HG02610 (cell line): ENCODE measurements around the gene ITIH2.
"Not testable (repeated sequence)": the region's sequence is repeated elsewhere in the genome, so short reads cannot be mapped to it uniquely, and the experiment has no call there.

Experiments
- ATAC-seq: cut with Tn5 transposase; IDR thresholded peaks from one replicate; pipeline ENCODE4 v1.9.1; 2021; ENCODE audit warnings: mild to moderate bottlenecking, moderate library complexity; ENCODE audit not compliant: unreplicated experiment

Gene ITIH2, protein sequence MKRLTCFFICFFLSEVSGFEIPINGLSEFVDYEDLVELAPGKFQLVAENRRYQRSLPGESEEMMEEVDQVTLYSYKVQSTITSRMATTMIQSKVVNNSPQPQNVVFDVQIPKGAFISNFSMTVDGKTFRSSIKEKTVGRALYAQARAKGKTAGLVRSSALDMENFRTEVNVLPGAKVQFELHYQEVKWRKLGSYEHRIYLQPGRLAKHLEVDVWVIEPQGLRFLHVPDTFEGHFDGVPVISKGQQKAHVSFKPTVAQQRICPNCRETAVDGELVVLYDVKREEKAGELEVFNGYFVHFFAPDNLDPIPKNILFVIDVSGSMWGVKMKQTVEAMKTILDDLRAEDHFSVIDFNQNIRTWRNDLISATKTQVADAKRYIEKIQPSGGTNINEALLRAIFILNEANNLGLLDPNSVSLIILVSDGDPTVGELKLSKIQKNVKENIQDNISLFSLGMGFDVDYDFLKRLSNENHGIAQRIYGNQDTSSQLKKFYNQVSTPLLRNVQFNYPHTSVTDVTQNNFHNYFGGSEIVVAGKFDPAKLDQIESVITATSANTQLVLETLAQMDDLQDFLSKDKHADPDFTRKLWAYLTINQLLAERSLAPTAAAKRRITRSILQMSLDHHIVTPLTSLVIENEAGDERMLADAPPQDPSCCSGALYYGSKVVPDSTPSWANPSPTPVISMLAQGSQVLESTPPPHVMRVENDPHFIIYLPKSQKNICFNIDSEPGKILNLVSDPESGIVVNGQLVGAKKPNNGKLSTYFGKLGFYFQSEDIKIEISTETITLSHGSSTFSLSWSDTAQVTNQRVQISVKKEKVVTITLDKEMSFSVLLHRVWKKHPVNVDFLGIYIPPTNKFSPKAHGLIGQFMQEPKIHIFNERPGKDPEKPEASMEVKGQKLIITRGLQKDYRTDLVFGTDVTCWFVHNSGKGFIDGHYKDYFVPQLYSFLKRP

DNA sequence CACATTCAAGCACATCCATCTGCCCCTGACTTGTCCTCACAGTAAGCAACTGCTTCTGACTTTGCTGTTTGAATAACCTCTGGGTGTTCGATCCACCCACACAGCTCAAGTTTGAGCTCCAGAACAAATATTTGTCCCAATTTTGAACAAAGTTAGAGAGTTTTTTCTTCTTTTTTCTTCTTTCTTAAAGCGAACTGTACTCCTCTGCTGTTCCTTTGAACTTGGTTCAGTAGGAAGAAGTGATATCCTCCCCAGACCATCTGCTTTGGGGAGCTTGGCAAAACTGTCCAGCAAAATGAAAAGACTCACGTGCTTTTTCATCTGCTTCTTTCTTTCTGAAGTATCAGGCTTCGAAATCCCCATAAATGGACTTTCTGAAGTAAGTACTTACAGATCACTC, at the start of gene ITIH2:
TSS of gene ITIH2 (plus strand) at position 177 of the 400 bp plus-strand sequence. CDS start at position 296, 119 bp downstream.
- no peak for ATAC-seq

DNA sequence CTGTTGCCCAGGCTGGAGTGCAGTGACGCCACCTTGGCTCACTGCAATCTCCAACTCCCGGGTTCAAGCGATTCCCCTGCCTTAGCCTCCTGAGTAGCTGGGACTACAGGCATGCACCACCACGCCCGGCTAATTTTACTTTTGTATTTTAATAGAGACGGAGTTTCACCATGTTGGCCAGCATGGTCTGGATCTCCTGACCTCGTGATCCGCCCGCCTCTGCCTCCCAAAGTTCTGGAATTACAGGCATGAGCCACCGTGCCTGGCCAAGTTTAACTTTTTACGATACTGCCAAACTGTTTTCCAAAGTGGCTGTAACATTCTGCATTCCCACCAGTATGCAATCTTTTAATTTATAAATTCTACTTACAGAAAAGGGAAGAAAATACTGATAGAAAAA, 46.0 kb upstream of the ITIH2 start:
- ATAC-seq = not testable (repeated sequence)

DNA sequence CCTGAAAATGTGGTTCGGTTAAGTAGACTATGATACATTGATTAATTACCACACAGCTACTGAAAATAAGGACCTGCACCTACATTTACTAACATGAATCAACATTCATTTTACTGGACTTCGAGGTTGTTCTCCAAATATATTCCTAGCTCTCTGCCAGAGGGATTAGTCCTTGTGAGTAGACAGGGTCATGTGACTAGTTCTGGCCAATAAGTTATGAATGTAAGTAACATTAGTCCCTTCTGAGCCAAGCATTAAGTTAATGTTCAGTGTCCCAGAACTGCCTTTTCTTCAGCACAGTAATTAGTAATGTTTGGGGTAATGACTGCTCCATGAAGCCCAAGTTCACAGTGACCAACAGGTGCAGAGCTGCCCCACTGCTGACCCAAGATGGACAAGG, 45.6 kb upstream of the ITIH2 start:
- ATAC-seq = no peak

DNA sequence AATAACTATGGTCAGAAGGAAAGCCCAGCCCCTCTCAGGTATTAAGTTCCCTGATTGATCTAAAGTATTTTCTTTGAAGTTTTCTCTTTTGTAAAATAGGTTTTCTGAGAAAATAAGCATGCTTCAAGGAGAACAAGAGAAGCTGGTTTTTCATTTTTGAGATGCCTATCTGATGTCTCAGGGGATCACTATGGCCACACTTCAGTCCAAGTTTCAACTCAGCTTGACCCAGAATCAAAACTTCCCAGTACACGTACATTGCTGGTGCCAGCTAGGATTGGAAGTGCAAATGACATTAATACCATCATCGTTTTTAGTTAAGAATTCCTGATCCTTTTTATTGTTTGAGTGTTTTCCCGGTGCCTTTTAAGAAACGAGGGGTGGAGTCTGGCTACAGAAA, 43.6 kb upstream of the ITIH2 start:
- ATAC-seq = no peak

DNA sequence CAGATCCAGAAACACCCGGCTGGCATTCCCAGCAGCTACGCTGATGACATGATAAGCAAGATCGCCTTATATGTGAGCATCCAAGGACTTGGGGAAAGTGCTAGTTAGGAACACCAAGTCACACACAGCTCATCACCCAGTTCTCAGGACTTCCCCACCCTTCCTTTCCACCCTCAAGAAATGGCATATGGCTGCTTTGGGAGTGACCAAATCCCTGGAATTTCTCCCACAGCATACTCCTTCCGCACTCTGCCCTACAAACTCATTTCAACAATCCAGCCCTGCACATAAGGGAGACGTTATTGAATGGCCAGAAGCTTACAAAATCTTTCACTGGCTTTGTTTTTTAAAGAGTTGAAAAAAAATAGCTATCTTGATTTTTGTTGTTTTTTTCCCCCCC, 40.6 kb upstream of the ITIH2 start:
- ATAC-seq = no peak

DNA sequence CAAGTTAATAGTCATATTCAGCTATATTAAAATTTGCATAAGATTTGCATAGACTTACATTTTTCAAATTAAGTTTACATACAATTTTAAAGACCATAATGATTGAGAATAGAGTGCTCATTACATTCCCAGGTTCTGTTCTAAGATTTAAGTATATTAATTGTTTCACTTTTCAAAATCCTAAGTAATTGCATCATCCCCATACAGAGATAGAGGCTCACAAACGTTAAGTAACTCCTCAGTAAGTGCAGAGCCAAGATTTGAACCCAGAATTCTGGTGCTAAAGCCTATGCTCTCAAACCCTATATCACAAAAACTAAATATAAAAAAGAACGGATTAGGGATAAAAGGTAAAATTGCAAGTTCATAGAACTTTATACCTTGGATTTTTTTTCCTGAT, 38.4 kb upstream of the ITIH2 start:
- ATAC-seq = no peak

DNA sequence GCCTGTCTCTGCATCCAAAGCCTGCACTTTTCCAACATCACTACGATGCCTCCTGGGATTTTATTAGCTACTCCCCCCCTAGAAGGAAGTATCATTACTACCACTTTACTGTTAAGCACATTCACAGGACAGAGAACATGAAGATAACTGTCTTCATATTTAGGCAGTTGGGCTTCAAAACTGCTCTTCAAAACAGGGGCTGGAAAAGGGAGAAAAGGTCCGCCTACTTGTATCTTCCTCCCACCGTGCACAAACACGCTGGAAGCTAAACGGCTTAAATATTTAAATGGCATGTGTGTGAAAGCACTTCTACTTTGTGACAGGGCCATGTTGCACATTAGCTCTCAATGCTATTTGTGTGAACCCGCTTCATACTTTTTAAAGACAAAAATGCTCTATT, 37.3 kb upstream of the ITIH2 start:
- ATAC-seq = no peak

DNA sequence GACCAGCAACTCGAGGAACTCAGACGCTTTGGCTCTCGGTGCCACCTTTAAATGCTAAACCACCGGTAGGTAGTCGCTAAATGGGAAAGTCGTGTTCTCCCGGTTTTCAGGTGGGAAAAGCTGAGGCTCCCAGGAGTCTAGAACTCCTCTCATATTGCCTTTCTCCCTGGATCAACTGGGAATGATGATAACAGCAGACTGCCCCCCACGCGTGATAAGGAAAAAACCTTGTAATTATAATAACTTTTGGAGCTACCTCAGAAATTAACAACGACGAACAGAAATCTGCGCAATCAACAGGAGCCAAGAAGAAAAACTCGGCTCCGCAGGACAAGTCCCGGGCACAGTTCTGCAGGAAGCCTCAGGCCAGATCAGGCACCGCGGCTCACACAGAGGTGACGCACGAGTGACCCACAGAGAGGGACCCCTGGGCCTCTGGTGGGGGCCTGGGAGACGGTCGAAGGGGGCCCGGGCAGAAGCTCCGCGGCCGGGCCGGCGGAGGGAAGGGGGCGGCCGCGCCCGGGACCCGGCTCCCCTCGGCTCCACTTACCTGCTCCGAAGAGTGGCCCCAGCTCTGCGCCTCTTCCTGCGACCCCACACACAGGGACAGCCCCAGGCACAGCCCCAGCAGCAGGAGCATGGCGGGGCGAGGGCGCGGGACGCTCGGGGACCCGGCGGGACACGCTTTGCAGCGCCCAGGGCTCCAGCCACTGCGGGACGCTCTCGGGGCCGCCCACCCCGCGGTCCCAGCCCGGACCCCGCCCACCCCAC, 36.7 kb upstream of the ITIH2 start, which contains the start of gene ITIH5:
TSS of gene ITIH5 (minus strand) at position 714 of the 771 bp plus-strand sequence. CDS start at position 640, 74 bp downstream.
- no peak for ATAC-seq

DNA sequence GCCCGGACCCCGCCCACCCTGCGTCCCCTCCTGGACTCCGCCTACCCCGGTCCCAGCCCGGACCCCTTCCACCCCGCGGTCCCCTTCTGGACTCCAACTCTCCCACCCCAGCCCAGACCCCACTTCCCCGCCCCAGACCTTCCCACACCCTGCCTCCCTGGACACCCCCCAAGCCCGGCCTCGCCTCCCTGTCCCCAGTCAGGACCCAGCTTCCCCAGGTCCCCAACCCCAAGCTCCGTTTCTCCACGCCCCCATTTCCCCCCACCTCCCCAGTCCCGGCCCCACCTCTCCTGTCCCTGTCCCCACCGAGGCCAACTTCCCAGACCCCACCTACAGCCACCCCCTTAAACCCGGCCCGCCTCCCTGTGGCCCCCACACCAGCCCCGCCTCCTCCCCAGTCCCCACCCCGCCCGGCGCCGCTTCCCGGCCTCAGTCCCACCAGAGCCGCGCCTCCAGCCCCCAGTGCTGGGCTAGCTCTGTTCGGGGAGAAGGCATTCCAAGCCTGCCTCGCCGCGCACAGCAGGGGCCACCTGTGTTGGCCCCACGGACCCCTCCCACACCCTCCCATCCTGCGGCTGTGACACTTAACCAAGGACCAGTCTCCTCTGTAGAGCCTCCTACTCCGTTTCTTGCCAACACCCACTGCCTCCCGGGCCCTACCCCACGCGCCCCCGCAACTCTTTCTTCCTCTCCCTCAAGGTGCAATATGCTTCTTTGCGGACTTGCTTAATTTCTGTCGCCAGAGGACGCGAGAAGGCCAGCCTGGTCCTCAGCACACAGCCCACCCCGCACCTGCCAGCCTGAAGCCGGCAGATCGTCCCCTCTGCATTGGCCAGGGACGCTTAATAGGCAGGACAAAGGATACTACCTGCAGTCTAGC, 35.6 kb upstream of the ITIH2 start:
- ATAC-seq = no peak

DNA sequence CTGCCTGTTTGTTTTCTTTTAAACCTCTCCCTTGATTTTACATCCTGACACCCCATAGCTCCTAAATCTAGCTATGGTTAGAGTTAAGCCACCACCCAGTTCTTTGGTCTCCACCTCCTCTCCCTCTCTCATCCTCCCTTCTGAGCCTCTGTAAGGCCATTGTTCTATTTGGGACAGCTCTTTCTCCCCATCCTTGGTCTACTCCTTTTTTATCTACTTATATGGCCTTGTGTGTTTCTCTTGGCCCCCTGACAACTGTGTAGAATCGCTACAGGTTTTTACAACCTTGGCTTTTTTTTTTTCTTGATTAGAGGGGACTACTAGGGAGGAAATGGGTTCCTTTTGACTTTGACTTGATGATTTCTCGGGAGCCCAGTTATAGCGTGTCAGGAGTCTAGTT, 33.0 kb upstream of the ITIH2 start:
- no peak for ATAC-seq

DNA sequence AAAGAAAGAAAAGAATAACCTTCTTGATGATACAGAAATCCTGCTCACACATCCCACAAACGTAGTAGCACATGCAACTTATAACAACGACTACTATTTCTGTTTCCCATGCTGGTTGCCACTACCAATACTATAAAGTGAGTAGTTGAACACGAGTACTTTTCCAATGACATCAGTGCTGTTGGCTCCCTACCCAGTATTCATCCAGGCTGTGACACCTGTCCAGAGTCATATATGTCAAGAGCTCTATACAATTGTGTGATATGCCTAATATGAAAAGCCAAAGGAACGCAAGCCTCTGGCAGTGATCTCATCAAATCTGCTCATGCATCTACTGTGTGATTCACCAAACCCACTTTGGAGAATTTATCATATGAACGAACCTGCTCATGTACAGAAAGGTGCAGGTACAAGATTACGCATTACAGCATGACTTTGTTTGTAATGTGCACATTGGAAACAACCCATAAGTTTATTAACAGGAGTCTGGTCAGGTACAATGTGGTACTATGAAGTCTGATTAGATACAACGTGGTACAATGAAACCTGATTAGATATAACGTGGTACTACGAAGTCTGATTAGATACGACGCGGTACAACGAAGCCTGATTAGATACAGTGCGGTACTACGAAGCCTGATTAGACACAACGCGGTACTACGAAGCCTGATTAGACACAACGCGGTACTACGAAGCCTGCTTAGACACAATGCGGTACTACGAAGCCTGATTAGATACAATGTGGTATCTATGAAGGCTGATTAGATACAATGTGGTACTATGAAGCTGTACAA, 30.6 kb upstream of the ITIH2 start:
- ATAC-seq = no peak

DNA sequence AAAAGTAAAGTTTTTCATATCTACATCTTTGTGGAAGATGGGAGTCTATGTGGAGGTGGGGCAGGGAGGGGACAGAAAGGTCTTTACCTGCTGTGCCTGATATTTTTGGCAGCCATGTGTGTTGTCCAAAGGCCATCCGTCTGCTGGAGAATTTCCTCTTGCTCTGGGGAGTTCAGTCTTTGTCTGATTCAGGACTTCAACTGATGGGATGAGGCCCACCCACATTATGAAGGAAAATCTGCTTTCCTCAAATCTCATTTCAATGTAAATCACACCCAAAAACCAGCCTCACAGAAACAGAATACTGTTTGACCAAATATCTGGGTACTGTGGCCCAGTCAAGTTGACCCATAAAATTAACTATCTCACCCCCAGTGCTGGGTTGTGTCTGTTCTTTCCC, 23.9 kb upstream of the ITIH2 start:
- ATAC-seq = no peak

DNA sequence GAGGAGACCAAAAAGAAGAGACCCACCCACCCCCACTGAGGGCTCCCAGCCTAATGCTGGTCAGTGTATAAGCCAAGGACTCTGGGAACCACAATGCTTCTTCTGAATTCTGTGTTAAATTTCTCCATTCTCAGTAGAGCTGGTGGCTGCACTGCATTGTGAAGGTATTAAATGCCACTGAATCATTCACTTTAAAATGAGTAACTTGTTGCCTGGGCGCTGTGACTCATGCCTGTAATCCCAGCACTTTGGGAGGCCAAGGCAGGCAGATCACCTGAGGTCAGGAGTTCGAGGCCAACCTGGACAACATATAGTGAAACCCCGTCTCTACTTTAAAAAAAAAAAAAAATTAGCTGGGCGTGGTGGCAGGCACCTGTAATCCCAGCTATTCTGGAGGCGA, 23.0 kb upstream of the ITIH2 start:
- ATAC-seq = not testable (repeated sequence)

DNA sequence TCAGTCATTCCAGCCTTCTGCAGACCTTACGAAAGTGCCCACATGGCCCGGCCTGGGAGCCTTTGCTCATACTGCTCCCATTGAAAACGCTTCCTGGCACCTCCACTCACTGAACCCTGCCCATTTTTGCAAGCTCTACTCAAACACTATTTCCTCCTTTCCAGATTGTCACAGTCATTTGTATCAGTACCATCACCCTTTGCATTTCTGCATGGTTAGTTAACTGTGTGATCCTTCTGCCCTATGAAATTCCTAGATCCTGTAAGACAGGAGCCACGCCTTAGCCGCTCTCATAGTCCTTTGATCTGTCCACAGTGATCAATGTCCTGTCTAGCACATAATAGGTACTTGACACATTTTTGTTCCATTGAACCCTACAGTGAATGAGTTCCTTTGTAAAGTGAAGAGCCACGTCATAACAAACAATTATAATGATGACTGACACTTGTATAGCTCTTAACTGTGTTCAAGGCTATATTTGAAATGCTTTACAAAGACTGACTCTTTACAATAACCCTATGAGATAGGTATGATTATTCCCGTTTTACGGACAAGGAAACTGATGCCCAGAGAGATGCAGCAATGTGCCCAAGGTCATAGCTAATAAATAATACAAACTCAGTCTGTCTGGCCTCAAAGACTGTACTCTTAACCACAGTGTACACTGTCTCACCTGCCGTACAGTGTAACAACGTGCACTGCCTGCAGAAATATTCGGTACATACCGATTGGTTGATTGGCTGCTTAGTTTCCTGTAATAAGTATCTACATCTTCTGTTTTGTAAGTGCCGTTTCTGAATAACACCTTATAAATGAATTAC, 16.6 kb upstream of the ITIH2 start:
- ATAC-seq = no peak

DNA sequence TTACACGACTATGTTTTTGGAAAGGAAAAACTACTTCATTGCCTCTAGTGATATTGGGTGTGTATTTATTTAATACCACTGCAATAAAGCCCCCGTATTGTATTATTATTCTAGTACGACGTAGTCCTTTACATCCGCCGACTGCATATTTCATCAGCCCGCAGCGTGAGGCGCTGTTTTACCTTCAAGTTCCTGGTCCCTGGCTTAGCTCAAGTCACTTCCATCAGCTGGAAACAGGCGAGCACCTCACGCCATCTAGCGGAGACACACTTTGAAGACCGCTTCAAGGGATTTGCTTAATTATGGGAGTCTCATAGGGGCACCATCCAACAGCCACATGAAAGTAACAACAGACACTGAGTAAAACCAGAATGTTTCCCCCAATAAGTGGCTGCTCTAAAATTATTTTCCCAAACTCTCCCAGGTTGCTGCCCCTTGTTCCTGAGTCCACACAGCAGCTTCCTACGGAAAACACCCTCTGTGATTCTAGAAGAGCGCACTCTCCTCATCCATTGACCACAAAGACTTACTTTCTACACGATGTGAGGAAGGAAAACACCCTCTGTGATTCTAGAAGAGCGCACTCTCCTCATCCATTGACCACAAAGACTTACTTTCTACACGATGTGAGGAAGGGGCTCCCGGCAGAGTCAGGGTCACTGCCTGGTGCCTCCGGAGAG, 15.7 kb upstream of the ITIH2 start:
- ATAC-seq = peak; percentile 88

DNA sequence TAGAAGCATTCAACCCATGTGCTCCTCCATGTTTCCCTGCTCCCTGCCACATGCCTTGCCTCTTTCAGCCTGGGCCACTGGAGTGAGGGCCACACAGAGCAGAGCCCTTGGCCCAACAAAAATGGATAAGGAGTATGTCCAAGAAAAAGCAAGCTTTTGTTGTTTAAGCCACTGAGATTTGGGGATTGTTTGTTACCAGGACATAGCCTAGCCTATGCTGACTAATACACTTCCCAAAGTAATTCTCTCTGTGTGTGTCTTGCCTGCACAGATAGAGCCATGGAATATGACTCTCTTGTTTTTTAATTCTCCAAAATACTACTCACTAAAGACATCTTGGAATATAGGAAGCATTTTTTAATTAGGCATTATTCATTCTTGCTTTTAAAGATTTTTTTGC, 13.5 kb upstream of the ITIH2 start:
- ATAC-seq = no peak

DNA sequence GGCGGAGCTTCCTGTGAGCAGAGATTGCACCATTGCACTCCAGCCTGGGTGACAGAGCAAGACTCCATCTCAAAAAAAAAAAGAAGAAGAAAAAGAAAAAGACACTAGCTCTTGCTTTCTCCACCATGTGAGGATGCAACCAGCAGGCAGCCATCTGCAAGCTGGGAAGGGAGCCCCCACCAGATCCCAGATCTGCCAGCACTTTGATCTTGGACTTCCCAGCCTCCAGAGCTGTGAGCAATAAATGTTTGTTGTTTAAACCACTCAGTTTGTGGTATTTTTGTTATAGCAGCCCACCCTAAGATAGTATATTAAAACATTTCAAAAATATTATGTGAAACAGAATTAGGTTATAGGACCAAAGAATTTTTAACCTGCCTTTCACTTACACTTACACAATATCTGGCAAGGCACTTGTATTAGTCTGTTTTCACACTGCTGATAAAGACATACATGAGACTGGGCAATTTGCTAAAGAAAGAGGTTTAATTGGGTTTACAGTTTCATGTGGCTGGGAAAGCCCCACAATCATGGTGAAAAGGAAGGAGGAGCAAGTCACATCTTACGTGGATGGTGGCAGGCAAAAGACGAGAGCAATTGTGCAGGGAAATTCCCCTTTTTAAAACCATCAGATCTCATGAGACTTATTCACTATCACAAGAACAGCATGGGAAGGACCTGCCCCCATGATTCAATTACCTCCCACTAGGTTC, 12.1 kb upstream of the ITIH2 start:
- not testable (repeated sequence) for ATAC-seq
